GM18870 (cell line): ENCODE results near the gene RAB35.

Experiments used
- ATAC-seq: cut with Tn5 transposase; IDR thresholded peaks from one replicate; pipeline ENCODE4 v1.9.1; 2021; ENCODE audit warnings: moderate library complexity; ENCODE audit not compliant: unreplicated experiment

RAB35 gene

DNA sequence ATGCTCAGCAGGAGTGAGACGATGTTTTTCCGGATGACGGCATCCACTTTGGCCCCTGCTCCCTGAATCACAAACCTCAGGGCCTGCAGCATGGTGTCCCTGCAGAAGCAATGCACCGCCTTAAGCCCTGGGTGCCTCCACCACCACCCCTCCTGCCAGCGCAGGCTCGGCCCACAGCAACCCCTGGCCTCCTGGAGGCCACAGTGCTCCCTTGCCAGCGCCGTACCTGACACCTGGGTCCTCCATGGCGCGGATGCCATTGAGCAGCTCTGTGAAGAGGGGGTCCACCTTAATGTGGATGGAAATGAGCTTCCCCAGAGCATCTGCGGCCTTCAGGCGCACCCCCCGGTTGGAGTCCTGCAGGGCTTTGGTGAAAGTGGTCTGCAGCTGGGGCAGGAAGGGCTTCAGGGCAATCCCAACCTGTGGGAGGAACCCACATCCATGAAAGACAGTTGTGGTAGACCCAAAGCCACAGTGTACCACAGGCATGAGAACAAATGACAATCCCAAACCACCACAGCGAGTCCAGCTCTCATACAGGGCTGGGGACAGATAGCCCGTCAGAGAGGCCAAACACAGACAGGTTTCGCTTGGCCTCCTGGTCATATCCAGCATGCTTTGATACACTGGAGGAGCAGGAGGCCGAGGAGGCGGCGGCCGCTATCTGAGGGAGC, 17.9 kb upstream of the RAB35 start:
- ATAC-seq, result no peak

DNA sequence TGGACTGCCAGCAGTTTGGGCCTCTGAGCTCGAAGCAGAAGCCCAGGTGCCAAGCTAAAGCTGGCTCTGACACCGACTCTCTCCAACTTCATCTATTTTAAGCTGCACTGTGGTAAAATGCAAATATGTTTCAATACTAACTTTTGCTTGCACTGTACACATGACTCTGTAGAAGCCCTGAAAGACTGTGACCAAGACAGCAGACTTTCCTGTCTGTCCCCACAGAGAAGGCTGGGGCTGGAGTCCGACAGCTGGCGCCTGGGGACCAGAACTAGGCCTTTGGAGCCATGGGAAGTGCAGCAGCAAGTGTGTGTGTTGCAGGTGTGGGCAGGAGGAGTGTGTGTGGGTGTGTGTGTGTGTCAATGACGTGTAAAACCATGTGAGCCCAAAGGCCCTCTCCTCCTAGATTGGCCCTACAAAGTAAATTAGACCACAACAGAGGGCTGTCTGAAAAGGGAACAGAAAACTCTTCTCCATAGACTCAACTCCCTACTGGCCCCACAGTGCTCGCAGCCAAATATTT, 16.4 kb upstream of the RAB35 start:
- ATAC-seq, result peak; percentile 89

DNA sequence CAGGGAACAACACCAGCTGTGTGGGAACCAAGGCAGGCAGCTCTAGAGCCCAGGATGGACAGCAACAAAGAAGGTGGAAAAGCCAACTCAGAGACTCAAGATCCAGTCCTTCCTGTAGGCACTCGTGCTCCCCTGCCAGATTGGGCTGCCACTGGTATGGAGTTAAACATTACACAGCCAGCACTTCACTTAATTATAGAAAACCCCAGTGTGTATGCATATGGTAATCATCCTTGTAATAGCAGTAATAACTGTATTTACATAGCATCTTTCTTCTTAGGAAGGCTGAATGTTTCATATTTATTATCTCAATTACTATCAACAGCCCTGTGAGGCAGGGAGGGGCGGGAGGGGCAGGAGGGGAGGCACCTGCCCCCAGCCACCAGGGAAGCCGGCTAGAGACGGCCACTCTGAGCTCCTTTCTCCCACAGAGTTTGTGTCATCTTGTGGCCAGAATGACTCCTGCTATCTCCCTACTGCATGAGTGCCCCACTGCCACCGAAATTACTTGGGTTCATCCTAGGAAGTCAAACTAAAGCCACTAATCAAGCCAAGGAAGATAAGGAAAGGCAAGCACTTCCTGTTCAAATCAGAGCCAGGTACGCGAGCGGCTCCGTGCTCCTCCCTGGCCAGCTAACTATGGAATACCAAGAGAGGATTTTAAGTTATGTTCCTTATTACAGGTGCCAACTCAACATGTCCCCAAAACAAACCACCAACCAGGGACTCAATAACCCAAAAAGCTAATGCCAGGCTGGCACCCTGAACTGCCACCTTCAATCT, 15.7 kb upstream of the RAB35 start:
- peak; percentile 9 for ATAC-seq

DNA sequence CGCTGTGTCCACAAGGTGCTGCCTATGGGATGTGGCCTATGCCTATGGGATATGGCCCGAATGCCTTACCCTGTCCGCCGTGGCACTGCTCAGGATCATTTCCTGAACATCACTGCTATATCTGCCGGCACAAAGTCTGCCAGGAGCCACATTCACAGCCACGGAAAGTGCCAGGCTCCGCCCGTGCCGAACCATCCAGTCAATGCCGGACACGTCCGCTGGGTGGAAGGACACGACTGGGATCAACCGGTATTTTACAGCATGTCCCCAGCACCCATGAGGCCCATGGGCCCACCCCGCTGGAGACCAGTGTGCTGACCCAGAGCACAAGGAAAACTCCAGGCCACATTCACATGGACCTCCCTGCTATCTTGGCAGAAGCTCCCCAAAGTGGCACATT, 14.6 kb upstream of the RAB35 start:
- no peak for ATAC-seq

DNA sequence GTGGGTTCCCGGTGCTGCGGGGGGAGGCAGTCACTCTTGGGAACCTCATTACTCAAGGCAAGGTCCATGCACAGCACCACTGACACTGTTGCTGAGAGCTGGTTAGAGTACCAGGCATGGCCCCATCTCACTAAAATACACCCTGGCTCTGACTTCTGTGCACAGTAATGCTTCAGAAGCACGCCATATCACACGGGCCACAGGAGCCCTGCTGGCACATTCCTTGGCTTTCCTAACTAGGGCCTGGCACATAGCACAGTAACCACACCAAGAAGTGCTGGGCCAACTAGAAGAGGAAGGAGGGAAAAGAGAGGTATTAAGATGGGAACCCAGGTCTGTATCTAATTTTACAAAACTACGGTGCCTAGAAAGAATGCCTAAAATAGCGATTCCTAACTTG, 13.5 kb upstream of the RAB35 start:
- ATAC-seq, result no peak

DNA sequence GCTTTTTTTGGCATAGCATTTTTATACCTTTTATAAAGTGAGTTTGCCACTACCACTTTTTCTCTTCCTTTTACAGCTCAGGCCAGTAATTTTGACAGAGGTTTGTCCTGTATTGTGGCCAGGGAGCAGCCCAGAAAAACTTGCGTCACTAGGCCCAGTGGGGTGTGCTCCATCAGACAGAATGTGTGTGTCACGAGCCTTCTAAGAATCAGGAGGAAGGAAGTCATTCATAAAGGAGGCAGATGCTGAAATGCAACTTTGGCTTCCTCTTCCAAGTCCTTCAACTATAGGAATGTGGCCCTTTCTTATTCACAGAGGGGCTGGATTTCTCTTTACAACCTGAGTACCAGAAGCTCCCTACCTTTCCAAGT, 10.1 kb upstream of the RAB35 start:
- ATAC-seq, result no peak

DNA sequence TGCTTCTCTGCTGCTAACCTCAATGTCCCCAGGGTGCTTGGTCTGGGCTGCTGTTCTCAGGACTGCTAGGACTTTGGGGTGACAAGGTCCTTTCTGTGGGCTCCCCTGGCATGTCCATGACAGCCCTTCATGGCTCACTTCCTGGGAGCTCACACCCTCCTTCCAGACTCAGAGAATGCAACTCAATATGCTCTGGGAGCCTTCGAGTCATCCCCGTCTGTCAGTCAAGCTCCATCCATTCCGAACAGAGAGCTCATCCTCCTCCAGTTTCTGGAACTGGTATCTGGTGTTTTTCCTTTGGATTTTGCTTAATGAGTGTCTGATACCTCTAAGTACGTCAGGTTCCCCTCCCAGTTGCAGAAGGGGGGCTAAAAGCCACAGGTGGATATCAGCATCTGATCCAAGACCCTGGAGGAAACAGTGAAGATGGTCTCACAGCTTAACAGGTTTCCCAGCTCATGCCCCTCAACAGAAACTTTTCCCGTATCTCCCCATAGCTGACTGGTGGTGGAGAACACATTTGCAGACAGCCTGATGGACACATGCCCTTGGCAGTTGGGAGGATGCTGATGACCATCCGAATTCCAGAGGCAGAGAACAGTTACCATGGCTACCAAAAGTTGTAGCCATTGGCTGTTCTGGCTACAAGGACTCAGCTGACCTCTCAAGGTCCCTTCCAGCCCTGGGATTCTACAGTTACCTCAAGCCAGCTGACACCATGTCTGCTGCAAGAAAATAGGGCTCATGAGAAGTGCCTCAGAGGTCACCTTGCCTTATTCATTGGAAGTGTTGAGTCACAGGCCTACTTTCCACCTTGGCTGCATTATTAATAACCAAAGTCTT, 9.5 kb upstream of the RAB35 start:
- ATAC-seq, result no peak

DNA sequence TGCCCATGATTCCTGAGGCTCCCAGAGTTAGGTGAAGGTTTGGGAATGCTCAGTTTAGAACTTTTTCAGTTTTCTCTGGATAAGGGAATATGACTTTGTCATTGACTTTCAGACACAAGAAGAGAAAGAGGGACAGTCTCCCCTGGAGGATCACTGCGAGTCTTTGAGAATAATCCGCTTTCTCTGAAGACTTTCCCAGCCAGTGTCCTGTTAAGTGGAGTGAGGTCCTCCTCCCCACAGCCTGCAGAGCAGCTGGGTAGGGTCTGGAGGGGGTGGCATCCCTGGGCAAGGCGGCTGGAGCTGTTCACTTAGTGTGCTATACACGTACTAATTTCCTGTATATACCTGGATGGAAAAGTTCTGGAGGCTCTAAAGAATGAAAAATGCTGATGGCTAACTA, 8.5 kb upstream of the RAB35 start:
- ATAC-seq, result no peak

DNA sequence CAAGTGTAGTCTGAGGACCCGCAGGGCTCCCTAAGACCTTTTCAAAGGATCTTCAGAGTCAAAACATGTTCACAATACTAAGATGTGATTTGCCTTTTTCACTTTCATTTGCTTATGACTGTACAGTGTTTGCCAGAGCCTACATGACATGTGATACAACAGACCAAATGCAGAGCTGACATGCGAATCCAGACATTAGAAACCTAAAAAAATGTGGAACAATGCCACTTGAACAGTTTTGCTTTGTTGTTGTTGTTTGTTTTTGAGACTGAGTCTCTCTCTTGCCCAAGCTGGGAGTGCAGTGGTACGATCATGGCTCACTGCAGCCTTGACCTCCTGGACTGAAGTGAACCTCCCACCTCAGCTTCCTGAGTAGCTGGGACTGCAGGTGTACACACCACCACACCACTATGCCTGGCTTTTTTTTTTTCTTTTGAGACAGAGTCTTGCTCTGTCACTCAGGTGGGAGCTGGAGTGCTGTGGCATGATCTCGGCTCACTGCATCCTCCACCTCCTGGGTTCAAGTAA, 5.3 kb upstream of the RAB35 start:
- peak; percentile 44 for ATAC-seq

DNA sequence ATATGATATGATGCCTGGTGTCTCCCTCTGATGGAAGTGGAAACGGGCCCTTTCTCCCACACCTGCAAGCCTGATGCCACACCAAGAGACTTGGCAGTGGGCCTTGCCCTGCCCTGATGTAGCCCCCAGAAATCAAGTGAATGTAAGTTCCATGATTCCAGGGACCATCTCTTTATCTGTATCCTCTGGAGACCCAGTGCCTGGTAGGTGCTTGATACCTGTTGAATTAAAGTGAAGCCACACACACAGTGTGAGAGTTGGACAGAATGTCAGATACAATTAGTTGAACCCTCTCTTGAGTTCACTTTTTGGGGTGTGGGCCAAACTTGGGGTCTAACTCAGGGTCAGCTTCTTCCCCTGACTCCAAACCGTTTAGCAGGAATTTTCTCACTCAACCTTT, 4.8 kb upstream of the RAB35 start:
- ATAC-seq, result no peak

DNA sequence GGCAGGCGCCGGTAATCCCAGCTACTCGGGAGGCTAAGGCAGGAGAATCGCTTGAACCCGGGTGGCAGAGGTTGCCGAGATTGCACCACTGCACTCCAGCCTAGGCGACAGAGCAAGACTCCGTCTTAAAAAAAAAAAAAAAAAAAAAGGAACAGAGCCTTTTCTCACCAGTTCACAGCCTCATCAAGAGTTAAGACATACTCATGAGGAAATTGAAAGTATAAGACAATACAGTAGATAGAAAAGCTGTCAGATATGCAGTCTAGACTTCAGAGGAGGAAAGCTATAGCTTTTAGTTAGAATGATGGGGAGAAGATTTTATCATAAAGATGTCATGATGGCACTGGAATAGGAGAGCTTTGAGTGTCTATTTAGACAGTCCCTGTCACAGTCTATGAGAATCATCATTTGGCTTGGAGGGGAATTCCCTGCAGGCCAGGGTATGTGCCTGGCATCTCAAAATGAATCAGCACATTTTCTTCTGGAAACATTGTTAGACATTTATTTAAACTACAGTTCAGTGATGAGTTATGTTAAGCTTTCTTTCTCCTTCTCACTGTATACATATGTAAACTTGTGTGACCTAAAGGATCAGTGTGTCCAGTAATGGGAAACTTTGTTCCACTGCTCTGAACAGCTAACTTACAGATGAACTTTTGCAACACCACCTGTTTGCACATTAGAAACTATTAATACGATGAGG, 2.9 kb upstream of the RAB35 start:
- ATAC-seq, result peak; percentile 45

DNA sequence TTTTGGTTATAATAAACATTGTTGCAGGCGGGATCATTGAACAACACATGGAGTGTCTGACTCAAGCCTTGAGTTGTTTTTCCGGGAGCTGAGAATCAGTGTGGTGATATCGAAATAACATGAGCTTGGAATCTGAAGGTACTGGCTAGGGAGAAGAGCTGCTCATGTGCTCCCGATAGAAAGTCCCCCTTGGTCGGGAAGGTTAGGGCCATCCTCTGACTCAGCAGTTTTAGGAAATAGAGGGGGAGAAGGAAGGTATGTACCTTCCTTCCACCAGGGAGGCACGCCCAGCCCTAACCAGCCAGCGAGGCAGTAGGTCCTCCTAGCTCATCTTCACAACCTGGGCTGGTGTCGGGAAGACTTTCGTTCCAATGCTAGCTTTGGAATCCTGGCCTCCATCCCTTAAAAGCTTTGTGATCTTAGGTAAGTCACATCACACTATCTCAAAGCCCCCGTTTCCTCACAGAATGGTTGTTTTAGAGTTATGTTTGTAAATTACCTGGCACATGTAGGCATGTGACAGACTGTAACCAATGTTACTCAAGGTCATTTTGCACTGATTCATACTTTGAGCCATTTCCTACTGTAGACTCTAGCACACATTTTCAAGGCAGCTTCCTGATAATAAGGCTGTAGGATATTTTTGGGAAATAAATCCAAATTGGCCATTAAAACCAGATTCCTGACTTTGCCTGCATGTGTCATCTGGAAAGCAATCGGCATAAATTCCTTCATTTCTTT, 1.9 kb upstream of the RAB35 start:
- no peak for ATAC-seq

DNA sequence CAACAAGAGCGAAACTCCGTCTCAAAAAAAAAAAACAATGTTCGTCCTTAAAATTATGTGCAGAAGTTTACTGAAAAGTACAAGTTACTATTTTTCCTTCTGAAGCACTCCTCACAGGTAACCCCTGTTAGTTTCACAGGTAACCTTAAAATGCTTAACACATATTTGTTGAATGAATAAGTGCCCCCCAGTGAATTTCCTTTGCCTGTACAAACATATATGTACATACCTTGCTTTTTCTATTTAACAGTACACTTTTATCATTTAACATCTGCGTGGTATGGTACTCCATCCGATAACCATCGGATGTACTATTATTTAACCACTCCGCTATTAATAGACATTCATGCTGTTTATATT, 1.4 kb upstream of the RAB35 start:
- ATAC-seq, result no peak

DNA sequence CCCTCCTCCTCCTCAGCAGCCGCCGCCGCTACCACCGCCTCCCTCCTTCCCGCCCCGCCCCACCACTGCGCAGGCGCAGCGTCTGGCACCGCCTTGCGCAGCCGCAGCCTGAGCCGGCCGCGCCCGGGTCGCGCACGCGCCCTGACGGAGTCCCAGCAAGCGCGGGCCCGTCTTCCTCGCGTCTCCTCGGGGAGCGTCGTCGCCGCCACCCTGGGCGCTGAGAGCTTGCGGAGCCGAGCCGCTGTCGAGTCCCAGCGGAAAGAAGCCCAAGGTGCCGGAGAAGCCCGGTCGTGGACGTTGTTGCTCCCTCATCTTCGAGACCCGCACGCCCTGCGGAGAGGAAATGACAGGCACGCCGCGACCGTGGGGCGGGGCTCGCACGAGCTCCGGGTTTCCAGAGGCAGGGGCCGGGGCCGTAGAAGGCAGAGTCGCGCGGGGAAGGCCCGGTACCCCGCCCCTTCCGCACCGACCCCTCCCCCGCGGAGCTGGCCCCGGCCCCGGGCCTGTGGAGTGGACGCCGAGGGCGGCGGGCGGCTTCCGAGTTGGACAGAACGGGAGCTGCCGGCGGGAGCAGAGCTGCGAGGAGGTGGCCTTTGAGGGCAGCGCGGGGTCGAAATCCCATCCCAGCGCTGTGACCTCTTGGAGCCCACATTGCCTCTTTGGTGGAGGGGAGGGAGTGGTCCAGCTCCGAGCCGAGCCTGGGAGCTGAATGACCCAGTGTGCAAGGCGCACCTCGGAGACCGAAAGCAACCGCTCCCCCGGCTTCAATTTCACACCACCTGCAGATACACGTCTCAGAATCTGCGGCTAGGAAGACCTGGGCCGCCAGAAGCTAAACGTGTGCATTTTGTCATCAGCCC, 469 bp upstream of the RAB35 start:
- ATAC-seq, result peak; percentile 22

DNA sequence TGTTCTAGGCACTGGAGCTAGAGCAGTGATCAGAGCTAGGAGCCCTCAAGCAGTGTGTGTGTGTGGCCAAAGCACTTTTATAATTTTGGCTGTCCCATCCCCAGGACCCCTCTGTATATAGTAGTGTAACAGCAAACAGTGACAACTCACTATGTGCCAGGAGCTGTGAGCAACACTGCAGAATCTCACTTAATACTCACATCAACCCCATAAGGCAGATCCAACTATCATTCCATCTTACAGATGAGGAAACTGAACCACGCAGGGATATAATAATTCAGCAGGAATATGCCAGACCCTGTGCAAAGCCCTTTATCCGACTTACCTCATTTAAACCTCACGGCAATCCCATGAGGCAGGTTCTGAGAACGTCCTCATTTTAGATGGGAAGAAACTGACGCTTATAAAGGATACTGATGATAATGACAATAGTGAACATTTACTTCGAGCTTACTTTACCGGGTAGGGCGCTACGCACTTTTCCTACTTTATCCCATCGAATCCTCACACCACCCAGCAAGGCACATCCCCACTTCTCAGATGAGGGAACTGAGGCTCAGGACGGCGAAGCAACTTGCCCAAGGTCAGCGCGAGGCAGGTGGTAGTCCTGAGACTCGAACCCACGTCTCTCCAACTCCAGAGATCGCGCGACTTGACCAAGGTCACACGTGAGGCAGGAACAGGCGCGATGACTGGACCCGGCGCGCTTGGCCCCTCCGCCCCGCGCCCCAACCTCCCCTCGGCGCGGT, 687 bp downstream of the RAB35 start:
- ATAC-seq, result no peak

DNA sequence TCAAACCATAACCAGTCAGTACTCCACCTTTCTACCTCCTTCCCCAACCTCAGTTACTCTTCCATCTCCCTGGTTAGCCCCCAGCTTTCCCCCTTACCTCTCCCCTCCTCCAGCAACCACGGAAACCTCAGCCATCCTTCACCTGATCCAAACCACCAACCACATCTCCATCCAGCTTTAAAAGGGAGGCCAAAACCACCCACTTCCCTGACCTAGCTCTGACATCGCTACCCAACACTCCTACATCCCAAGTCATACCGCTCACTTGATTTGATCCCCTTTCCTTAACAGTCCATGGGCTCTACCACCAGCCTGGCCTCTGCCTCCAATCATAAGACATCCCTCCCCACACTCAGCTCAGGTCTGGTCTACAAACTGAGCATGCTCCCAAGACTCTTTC, 1.5 kb downstream of the RAB35 start:
- ATAC-seq, result no peak

DNA sequence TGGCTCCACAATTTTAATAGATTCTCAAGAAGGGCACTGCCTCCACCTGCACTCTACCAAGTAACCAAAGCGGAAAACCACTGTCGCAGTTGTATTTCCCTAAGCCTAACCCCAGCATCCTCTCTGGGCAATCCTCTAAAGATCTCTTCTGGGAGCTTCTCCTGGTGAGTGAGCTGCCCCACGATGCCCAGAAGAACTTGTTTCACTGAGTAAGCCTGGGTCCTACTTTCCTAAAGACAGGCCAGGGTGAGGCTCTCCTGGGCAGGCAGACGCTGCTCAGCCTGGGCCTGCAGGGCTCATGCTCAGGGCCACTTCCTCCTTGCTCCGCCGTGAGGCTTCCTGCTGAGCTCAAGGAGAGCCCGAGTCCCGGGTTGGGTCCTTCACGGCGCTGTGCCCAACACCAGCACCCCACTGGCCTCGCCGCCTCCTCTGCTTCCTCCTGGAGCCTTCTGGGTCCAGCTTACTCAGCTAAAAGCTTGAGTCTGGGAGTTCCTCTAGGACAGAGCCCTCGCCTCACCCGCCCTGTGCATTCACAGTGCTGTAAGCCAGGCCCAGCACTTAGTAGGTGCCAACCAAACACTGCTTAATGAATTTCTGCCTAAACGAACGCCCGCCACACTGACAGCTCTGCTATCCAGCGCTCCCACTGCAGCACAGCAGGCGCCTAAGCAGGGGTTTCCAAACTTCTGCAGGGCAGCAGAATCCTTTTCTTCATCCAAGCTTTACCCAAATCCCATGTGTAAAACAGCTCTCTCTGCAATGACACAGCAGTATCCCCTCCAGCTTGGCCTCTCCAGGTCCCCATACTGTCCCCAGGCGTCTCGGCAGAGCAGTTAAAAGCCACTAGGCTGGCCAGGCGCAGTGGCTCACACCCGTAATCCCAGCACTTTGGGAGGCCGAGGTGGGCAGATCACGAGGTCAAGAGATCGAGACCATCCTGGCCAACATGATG, 5.7 kb downstream of the RAB35 start:
- peak; percentile 50 for ATAC-seq
